ENCODE measurements around the gene SKOR1. TPM values are rescaled to one million over a fixed set of nuclear protein-coding genes. Genes with fewer than 3 reads are reported as not detected.

The SKOR1 gene
- total and polyA plus RNA-seq, 2 of the 13 experiments (the other 11 are each of a cell fraction or from before 2014, with no cell fraction given), result 0.09 to 0.11 TPM

DNA sequence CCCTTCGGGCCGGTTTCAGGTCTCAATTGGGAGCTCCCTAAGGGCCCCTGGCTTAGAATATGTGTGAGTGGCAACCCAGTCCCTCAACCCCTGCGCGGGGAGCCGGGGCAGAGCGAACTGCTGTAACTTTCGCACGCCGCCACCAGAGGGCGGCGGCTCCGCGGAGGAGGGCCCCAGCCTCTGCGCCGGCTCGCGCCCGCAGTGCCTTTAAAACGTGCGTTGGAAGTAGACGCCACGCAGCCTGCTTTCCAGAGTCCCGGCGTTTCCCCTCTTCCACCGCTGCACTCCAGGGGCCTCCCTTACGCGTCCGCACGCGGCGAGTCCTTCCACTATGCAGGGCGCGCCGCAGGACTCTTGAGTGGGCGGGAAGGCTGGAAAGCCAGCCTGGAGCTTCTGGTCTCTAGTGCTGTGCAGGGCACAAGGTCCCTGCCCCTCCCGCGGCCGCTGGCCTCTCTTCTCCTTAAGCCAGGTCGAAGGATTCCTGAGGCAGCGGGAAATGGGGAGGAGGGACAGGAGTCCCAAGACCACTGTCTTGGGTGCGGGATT lies 38.2 kb downstream of the SKOR1 start (continued):
- TF ChIP-seq KAT8 (CRISPR knock-in tag; IDR thresholded peaks at IDR 0.05) (peak; percentile 68), SNAI1 (CRISPR knock-in tag; IDR thresholded peaks at IDR 0.05; ENCODE audit: borderline replicate concordance) (no peak), ZNF773 (CRISPR knock-in tag; IDR thresholded peaks at IDR 0.05; ENCODE audit: borderline replicate concordance) (peak; percentile 27; the same call in 1 of the 2 replicates), KLF16 (CRISPR knock-in tag; IDR thresholded peaks at IDR 0.05) (peak; percentile 35 to 44; a peak in 1 of 4 replicates), BORCS8-MEF2B (CRISPR knock-in tag; IDR thresholded peaks at IDR 0.05) (peak; percentile 70; the same call in 1 of the 2 replicates), THYN1 (CRISPR knock-in tag; IDR thresholded peaks at IDR 0.05; ENCODE audit: borderline replicate concordance, low read depth) (no peak), SIX1 (CRISPR knock-in tag; IDR thresholded peaks at IDR 0.05; ENCODE audit: borderline replicate concordance) (no peak), XRCC5 (optimal IDR thresholded peaks at IDR 0.05; ENCODE audit: low read length) (peak; percentile 72), GATAD1 (CRISPR knock-in tag; IDR thresholded peaks at IDR 0.05) (0 out of 2 replicates have a peak, but pooled peaks have one; percentile 18), ZMYM3 (CRISPR knock-in tag; IDR thresholded peaks at IDR 0.05) (peak; percentile 50; the same call in 1 of the 2 replicates), NFKBIZ (CRISPR knock-in tag; IDR thresholded peaks at IDR 0.05) (no peak), ZNF253 (CRISPR knock-in tag; IDR thresholded peaks at IDR 0.05; ENCODE audit: borderline replicate concordance) (0 out of 2 replicates have a peak, but pooled peaks have one; percentile 47), ESRRA (CRISPR knock-in tag; IDR thresholded peaks at IDR 0.05; ENCODE audit: low read depth) (no peak), ZNF33A (CRISPR knock-in tag; IDR thresholded peaks at IDR 0.05; ENCODE audit: borderline replicate concordance) (no peak), TAF15 (IDR thresholded peaks at IDR 0.05; ENCODE audit: low read depth, low read length, poor library complexity, severe bottlenecking) (peak; percentile 72), DPF2 (CRISPR knock-in tag; IDR thresholded peaks at IDR 0.05; ENCODE audit: borderline replicate concordance, low read depth) (no peak)
- TF ChIP-seq, protein P1, sequence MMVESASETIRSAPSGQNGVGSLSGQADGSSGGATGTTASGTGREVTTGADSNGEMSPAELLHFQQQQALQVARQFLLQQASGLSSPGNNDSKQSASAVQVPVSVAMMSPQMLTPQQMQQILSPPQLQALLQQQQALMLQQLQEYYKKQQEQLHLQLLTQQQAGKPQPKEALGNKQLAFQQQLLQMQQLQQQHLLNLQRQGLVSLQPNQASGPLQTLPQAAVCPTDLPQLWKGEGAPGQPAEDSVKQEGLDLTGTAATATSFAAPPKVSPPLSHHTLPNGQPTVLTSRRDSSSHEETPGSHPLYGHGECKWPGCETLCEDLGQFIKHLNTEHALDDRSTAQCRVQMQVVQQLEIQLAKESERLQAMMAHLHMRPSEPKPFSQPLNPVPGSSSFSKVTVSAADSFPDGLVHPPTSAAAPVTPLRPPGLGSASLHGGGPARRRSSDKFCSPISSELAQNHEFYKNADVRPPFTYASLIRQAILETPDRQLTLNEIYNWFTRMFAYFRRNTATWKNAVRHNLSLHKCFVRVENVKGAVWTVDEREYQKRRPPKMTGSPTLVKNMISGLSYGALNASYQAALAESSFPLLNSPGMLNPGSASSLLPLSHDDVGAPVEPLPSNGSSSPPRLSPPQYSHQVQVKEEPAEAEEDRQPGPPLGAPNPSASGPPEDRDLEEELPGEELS (CRISPR knock-in tag; IDR thresholded peaks at IDR 0.05), result peak; percentile 58
- TF ChIP-seq, protein P2, sequence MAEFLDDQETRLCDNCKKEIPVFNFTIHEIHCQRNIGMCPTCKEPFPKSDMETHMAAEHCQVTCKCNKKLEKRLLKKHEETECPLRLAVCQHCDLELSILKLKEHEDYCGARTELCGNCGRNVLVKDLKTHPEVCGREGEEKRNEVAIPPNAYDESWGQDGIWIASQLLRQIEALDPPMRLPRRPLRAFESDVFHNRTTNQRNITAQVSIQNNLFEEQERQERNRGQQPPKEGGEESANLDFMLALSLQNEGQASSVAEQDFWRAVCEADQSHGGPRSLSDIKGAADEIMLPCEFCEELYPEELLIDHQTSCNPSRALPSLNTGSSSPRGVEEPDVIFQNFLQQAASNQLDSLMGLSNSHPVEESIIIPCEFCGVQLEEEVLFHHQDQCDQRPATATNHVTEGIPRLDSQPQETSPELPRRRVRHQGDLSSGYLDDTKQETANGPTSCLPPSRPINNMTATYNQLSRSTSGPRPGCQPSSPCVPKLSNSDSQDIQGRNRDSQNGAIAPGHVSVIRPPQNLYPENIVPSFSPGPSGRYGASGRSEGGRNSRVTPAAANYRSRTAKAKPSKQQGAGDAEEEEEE (CRISPR knock-in tag; IDR thresholded peaks at IDR 0.05; ENCODE audit: borderline replicate concordance), result peak; percentile 82; the same call in 1 of the 2 replicates
- TF ChIP-seq, protein P3, sequence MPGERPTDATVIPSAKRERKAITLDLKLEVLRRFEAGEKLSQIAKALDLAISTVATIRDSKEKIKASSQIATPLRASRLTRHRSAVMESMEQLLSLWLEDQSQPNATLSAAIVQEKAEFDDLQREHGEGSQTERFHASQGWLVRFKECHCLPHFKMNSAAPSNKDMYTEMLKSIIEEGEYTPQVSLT (CRISPR knock-in tag; IDR thresholded peaks at IDR 0.05; ENCODE audit: borderline replicate concordance, low read depth), result no peak
- TF ChIP-seq, protein P4, sequence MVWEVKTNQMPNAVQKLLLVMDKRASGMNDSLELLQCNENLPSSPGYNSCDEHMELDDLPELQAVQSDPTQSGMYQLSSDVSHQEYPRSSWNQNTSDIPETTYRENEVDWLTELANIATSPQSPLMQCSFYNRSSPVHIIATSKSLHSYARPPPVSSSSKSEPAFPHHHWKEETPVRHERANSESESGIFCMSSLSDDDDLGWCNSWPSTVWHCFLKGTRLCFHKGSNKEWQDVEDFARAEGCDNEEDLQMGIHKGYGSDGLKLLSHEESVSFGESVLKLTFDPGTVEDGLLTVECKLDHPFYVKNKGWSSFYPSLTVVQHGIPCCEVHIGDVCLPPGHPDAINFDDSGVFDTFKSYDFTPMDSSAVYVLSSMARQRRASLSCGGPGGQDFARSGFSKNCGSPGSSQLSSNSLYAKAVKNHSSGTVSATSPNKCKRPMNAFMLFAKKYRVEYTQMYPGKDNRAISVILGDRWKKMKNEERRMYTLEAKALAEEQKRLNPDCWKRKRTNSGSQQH (CRISPR knock-in tag; IDR thresholded peaks at IDR 0.05; ENCODE audit: low read depth), result no peak
- TF ChIP-seq, protein P5, sequence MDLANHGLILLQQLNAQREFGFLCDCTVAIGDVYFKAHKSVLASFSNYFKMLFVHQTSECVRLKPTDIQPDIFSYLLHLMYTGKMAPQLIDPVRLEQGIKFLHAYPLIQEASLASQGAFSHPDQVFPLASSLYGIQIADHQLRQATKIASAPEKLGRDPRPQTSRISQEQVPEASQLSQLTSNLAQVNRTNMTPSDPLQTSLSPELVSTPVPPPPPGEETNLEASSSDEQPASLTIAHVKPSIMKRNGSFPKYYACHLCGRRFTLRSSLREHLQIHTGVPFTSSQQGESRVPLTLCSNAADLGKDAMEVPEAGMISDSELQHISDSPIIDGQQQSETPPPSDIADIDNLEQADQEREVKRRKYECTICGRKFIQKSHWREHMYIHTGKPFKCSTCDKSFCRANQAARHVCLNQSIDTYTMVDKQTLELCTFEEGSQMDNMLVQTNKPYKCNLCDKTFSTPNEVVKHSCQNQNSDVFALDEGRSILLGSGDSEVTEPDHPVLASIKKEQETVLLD (CRISPR knock-in tag; IDR thresholded peaks at IDR 0.05; ENCODE audit: low read depth), result no peak
- TF ChIP-seq, protein P6, sequence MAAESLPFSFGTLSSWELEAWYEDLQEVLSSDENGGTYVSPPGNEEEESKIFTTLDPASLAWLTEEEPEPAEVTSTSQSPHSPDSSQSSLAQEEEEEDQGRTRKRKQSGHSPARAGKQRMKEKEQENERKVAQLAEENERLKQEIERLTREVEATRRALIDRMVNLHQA (CRISPR knock-in tag; IDR thresholded peaks at IDR 0.05), result no peak

All from HepG2 (cell line).